Activated CD8-positive, alpha-beta memory T cell treated with anti-CD3 and anti-CD28 coated beads for 48 hours (primary cell): ENCODE results near the gene BCAP31.
"Not testable (repeated sequence)": the region's sequence is repeated elsewhere in the genome, so short reads cannot be mapped to it uniquely, and the experiment has no call there.

Experiments
- DNase-seq, 3 experiments: peaks; one replicate each; pipeline ENCODE4 v3.0.0-alpha.2; 2020; ENCODE audit warnings: low read depth in 2 of 3, low spot score in 2 of 3

BCAP31 gene

DNA sequence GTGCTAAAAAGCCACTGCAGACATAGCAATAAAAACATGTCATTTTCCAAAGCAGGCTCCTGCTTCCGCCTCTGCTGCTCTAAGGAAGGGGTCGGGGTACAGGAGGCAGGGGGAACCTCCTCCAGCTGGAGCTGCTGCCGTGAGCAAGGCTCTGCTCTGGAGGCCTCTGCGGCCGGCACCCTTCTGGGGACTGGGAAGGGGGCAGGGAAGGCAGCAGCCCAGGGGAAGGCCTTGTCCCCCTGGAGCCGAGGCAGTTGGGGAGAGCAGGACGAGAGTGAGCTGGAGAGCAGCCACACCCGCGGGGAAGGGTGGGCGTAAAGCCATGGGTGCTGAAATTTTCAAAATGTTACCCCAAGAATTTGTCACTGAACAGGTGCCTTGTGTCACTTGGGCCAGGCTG, 27.6 kb downstream of the BCAP31 start:
- not testable (repeated sequence) for DNase-seq

DNA sequence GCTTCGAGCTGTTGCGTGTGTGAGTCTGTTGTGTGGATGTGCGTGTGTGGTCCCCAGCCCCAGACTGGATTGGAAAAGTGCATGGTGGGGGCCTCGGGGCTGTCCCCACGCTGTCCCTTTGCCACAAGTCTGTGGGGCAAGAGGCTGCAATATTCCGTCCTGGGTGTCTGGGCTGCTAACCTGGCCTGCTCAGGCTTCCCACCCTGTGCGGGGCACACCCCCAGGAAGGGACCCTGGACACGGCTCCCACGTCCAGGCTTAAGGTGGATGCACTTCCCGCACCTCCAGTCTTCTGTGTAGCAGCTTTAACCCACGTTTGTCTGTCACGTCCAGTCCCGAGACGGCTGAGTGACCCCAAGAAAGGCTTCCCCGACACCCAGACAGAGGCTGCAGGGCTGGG, 28.1 kb downstream of the BCAP31 start:
- DNase-seq = no peak

DNA sequence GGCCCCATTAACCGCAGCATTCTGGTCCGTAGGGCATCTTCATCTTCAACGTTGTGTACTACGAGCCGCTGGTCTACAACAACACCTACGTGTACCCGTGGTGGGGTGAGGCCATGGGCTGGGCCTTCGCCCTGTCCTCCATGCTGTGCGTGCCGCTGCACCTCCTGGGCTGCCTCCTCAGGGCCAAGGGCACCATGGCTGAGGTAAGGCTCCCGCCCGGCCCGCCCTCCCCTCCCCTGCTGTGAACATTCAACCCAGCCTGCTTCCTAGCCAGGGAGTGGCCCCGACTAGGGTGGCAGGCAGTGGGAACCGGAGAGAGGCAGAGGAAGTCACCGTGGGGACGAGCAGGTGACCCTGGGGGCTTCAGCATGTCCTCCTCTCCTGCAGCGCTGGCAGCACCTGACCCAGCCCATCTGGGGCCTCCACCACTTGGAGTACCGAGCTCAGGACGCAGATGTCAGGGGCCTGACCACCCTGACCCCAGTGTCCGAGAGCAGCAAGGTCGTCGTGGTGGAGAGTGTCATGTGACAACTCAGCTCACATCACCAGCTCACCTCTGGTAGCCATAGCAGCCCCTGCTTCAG, 29.4 kb downstream of the BCAP31 start:
- DNase-seq = no peak

DNA sequence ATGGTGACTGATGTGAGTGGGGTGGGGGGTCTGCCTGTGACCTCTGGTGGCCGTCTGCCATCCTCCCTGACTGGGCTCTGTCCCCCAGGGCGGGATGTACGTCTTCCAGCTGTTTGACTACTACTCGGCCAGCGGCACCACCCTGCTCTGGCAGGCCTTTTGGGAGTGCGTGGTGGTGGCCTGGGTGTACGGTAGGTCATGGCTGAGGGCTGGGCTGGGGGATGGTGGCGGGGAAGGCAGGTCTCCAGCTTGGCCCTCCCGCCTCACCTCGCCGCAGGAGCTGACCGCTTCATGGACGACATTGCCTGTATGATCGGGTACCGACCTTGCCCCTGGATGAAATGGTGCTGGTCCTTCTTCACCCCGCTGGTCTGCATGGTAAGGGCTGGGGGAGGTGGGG, 29.9 kb downstream of the BCAP31 start:
- not testable (repeated sequence) for DNase-seq

DNA sequence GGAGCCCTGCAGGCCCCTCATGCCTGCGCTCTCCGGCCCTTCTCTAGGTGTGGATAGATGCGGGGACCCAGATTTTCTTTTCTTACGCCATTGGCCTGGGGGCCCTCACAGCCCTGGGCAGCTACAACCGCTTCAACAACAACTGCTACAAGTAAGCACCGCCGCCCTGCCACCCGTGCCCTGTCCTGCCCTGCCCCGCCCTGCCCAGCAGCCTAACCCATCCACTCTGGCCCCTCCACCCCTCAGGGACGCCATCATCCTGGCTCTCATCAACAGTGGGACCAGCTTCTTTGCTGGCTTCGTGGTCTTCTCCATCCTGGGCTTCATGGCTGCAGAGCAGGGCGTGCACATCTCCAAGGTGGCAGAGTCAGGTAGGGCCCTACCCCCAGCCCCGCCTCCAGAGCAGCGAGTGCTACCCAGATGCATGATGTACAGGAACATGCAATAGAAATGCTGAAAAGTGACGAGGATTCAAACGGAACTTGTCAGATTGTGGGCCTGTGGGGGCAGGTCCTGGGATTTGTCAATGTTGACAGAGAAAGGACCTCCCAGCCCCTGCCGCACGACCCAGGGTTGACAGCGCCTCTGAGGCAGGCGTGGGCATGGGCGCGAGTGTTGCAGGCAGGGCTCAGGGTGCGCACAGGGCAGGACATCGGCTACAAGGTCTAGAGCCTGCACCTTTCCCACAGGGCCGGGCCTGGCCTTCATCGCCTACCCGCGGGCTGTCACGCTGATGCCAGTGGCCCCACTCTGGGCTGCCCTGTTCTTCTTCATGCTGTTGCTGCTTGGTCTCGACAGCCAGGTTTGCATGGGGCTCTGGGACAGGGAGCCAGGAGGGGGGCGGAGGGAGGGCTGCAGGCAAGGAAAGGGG, 30.7 kb downstream of the BCAP31 start:
- no peak for DNase-seq

DNA sequence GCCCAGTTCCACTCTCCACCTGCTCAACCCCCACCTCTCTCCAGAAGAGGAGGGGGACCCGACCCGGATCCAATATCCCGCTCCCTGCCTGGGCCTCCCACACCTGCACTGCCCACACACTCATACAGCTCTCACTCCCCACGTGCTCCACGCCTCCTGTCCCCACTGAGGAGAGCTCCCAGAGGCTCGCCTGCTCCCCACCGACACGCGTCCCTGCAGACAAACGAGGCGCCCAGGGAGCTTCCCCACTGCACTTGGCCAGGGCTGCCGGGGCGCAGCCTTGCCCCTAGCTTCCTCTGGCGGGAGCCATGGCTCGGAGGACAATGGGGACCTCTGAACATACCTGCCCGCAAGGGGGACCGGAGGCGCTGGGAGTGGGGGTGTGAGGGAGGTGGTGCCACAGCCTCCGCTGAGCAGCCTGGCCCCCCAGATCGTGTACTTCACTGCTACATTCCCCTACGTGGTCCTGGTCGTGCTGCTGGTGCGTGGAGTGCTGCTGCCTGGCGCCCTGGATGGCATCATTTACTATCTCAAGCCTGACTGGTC, 31.5 kb downstream of the BCAP31 start:
- no peak for DNase-seq

DNA sequence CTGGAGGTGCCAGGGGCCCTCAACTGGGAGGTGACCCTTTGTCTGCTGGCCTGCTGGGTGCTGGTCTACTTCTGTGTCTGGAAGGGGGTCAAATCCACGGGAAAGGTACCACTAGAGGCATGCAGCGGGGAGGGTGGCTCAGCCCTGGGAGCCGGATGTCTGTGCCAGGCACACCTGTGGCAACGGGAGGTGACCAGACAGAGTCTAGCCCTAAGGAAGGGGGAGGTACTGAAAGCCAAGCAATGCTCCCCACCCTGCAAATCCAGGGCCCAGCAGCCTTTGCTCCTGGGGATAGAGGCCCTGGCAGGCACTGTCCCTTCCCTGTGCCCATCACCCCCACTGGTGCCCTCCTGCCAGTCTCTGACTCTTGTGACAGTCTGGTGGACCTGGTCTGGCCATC, 32.2 kb downstream of the BCAP31 start:
- no peak for DNase-seq

DNA sequence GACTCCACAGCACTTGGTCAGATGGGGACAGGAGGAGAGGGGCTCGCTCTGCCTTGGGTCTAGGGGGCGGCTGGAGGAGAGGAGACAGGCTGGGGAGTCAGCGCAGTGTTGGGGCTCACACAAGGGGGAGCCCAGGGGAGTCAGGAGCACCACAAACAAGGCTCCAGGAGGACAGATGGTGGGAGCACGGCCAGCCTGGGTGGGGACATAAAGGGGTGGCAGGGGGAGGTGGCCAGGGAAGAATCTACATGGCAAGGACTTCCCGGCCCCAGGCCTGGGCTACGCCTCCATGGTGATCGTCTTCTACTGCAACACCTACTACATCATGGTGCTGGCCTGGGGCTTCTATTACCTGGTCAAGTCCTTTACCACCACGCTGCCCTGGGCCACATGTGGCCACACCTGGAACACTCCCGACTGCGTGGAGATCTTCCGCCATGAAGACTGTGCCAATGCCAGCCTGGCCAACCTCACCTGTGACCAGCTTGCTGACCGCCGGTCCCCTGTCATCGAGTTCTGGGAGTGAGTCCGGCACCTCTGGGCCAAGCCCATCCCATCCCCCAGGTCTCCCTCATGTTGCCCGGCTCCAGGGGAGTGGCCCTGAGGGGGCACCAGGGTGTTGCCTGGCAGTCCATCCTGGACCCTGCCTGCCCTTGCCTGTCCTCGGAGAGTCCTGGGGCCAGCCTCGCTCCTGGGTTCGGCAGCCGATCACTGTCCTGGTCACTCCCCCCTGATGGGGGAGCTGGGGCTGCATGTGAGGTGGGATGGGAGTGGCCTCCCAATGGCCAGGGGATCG, 33.0 kb downstream of the BCAP31 start:
- not testable (repeated sequence) for DNase-seq

DNA sequence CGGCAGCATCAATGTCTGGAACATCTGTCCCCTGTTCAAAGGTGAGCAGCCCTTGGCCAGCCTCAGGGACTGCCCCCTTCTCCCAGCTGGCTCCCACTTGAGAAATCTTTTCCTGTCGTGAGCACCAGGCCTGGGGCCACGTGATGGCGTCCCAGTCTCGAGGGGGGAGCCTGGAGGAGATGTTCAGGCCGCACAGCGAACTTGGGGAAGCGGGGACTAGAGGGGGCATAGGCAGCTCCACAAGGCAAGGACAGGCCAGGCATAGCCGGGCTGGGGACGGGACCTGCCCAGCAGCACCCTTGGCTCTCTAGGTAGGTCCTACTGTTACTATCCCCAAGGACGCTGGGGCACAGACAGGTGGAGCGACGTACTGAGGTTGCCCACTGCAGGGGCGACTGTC, 33.7 kb downstream of the BCAP31 start:
- DNase-seq = no peak

DNA sequence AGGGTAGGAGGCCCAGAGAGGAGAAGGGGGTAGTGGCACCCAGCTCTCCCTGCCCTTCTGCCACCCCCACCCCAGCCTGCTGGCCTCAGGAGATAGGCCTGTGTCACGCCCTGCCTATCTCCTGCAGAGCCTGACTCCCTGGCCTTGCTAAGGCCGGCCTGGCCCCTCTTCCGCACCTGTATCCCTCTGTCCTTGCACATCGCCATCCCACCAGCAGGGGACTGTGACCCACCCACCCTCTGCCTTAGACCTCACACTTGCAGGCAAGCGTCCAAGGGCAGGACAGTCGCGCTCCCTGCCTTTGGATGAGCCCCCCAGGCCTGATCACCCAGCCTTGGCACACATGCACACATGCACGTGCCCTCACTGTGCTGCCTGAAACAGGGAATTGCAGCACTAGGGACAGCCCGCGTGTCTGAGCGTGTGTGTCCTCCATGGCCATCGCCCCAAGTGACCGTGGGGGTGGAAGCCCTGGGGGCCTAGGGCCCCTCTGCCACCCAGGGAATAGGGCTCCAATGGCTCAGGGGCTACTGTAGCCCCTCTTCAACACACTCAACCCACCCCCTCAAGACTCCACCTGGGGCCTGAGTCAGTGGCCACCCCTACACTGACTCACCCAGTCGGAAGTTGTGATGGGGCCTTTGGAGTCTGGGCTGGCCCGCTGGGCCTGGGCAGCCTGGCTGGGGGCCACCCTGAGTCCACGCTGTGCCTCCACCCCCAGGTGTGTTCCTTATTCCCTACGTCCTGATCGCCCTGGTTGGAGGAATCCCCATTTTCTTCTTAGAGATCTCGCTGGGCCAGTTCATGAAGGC, 34.3 kb downstream of the BCAP31 start:
- DNase-seq = no peak

DNA sequence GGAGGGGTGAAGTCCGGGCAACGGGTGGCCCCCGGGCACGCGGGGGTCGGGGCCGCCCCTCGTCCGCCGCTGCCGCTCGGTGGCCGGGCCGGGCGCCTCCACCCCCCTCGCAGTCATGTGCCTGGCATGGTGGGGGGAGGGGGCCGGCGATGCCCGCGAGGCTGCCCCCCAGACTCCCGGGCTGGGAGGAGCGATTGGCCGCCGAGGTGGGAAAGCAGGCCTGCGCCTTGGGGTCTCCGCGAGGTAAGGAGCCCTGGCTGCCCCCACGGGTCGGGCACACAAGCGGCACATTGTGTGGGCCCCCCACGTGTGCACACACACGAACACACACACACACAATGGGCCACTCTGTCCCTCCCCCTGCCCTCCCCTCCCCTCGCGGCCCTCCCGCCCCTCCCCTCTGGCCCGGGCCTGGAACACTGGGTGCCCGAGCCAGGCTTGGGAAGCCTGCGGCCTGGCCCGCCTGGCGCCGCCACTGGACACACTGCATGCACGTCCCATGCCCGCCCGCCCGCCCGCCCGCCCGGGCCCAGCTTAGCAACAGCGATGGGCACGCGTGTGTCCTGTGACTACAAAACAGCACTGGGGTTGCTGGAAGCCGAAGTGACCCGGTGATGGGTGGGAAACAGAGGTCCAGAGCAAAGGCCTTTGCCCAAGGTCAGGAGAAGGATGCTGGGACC, 35.1 kb downstream of the BCAP31 start:
- no peak for DNase-seq

DNA sequence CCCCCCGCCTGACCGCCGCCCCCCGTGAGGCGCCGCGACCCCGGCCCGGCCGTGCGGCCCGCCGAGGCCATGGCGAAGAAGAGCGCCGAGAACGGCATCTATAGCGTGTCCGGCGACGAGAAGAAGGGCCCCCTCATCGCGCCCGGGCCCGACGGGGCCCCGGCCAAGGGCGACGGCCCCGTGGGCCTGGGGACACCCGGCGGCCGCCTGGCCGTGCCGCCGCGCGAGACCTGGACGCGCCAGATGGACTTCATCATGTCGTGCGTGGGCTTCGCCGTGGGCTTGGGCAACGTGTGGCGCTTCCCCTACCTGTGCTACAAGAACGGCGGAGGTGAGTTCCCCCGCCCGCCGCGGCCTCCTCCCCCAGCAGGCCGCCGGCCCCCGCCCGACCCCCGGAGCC, 35.7 kb downstream of the BCAP31 start:
- DNase-seq = no peak

DNA sequence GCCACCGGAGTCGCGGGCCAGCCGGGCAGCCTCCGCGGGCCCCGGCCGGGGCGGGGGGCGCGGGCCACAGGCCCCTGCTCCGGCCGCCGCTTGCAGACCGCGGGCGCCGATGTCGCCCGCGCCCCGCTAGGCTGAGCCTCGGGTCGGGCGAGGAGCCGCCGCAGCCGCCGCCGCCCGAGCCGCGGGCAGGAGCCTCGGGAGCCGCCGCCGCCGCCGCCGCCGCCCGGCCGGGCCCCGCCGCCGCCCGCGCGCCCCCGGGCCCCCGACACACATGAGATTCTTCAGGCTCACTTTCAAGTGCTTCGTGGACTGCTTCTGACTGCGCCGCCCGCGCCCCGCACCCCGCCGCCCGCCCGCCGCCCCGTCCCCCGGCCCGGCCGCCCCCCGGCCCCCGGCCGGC, 36.1 kb downstream of the BCAP31 start:
- no peak for DNase-seq

DNA sequence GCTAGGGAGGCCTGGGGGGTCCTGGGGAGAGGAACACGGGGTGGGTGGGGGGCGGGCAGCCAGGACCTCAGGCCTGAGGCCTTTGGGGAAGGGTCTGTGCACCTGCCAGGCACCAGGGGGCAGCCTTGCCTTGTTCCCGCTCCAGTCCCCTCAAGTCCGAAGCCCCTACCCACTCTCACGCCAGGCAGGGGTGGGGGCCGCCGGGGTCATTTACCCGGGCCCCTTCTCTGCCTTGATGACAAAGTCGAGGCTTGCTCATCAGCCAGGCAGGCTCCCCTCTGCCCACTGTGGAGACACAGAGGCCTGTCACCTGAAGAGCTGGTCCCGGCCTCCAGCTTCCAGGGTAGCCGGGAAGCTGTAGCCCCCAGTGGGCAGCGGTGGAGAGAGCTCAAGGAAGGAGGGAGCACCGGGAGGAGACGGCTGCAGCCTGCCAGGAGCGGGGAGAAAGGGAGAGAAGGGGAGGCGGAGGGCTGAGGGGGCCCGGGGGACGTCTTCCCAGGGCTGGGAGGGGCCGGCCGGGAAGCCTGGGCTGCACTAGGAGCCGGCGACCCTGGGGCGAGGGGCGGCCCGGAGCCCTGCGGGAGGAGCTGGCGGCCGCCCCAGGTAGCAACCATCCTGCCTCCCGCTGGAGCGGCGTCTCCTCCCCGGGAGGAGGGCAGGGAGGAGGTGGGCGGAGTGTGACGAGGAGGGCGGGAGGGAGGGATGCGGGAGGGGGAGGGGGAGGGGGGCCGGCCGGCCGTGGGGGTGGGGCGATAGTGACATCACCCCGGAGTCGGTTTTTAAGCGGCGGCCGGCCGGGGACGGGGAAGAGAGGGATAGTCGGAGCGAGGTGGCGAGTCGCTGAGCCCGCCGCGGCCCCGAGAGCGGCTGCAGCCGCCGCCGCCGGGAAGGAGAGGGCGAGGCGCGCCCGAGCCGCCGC, 36.8 kb downstream of the BCAP31 start, which contains the start of gene SLC6A8:
Gene SLC6A8 (plus strand): TSS at position 806 of the 919 bp plus-strand sequence. CDS start 649 bp downstream, outside the sequence.
- no peak for DNase-seq

DNA sequence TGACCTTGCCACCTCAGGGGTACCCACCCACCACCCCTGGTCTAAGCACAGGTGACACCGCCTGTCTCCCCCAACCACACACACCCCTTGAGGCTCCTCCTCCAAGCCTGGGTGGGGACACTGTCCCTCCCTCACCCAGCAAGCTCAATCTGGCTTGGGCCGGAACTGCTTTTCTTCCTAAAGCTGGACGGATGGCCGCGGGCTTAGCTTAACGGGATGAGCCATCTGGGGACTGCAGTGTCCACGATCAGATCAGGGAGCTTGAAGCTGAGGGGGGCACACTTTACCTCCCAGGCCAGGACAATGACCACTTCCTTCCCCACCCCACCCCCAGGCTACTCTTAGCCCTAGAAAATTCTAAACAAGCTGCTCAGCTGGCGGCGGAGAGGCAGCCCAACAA, 37.5 kb downstream of the BCAP31 start:
- DNase-seq = no peak

DNA sequence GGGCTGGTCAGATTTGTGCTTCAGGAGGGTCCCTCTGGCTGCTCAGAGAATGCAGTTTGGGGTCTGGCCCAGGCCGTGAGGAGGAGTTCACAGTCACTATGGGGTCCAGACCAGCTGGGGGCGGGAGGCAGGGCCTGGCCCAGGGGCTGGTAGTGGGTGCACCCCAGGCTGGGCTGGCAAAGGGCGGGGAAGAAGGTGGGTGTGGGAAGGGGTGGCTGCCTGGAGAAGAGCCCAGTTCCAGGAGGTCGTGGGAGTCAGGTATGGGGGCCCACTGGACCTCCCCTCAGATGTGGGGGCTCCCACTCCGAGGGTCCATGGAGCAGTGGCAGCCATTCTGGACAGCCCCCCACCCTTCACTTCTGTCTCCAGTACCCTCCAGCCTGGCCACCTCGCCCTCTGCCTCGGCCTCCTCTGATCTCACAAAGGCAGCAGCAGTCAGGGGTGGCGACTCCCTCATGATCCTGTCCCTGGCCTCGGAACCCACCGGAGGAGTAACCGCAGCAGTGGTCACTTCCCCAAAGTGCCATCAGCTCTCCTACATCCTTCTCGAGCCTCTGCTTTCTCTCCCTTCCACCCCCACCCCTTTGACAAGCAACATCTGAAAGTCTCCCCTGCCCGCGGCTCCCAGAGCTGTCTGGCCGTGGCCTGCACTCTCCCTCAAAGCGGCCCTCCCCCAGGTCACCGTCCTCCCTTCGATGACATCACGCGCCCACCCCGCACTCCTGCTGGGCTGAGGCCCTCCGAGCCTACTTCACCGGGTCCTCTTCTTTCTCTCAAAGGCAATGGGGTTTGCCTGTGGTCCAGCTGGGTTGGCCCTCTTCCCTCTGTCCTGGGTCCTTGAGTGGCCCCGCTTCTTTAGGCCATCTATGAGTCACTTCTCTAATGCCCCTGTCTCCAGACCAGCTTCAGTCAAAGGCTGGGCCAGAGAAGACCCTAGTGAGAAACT, 38.2 kb downstream of the BCAP31 start:
- DNase-seq = no peak

DNA sequence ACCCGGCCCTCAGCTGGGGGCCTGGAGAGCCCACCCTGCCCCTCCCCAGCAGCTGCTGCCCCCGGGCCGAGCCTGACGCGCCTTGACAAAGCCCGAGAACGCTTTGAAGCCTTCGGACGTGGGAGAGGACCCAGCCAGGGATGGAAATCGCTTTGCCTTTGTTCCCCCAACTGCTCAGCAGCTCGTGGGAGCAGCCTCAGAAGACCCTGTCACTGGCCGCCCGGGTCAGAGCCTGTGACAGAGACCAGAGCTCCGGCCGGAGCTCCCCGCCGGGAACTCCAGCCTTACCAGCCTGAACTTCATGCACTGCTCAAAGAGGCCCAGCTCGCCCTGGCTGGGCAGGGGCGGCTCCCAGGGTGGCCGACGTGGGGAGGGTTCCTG, 39.0 kb downstream of the BCAP31 start:
- no peak for DNase-seq
